DMS 273 treated with DMSO at 0.1 percent for 48 hours (cell line): Measurements from ENCODE around the gene UFD1.
A peak's percentile ranks its signal among the peaks of the same experiment; 100 is the strongest.

Experiments
- DNase-seq: peaks from one replicate; lab custom pipeline; 2025; lab: John Stamatoyannopoulos, UW

UFD1 gene

DNA sequence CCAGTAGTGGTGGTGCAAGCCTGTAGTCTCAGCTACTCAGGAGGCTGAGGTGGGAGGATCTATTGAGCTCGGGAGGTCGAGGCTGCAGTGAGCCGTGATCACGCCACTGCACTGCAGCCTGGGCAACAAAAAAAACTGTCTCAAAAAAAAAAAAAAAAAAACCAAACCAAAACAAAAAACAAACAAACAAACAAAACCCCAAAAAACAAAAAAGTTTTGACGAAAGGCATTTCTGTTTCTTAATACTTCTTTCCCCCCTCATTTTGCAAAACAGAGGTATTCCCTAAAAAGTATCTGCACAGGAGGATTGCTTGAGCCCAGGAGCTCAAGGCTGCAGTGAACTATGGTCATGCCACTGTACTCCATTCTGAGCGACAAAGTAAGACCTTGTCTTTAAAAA, 58.7 kb downstream of the UFD1 start:
- no peak for DNase-seq

DNA sequence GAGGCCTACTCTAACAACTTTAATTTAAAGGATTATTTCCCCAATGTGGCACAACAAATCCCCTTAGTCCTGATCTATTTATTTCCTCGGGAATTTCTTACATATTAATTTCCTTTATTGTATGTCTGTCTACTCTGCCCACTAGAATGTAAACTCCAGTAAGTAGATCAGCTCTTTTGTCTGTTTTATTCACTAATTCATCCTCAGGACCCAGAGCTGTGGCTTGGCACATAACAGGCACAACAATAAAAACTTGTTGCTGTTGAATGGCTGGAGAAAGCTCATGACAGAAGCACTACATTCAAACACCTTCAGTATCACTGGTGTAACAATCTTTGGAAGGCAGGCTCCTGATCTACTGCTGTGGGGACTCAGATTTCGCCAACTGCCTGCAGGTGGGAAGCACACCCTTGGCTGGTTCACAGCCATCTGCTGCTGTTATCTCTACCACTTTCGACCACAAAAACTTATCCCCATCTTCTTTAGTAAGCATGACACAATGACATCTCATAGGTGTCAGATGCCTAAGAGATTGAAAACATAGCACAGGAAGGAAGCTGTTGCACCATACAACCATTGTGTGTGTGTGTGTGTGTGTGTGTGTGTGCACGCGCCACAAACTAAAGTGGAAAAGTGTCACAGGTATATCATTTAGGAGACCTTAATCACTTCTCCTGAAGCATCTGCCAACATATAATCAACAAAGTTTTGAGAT, 59.4 kb downstream of the UFD1 start:
- no peak for DNase-seq

DNA sequence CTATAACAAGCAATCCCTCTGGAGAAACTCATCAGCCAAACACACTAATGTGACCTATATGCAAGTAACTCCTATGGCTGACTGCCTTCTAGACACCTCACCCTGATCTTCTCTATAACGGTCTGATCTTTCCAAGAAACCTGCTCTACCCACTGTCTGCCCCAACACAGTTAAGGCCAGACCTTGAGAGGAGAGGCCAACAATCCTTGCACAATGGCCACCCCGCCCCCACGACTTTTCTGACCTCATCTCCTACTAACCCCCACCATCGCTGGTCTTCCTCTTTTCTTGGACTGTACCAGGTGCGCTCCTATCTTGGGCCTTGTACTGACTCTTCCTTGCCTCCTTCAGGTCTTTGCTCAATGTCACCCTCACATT, 59.9 kb downstream of the UFD1 start:
- no peak for DNase-seq

DNA sequence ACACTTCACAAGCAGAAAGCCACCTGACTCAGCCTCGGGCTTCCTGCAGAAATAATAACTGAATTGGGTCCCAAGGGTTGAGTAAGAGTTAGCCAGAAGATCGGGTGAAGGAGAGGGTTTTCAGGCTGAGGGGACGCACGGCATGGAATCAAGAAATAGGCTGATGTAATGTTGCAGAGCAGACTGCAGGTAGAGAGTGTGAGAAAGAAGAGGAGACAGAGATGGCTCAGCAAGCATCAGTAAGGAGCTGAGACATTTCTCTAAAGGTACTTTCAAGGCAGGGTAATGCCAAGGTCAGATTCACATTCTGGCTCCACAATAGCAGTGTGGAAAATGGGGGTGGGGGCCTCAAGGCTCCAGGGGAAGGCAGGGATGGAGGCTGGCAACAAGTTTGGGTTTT, 66.1 kb downstream of the UFD1 start:
- no peak for DNase-seq

DNA sequence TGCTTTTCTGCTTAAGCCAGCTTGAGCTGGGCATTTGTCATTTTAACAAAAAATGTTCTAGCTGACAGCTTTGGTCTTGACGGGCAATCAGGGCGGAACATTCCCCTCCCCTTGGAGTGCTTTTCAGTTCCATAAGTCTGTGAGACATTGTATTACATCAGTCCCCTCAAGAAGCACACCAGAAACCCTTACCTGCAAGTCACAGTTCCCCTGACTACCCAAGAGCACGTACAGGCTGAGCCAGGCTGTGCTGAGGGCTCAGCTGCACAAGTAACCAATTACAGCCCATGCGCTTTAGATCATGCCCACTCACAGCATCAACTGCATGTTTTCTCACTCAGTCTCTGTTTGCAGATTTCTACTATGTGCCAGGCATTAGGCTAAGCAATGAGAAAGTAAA, 66.5 kb downstream of the UFD1 start:
- DNase-seq: no peak

DNA sequence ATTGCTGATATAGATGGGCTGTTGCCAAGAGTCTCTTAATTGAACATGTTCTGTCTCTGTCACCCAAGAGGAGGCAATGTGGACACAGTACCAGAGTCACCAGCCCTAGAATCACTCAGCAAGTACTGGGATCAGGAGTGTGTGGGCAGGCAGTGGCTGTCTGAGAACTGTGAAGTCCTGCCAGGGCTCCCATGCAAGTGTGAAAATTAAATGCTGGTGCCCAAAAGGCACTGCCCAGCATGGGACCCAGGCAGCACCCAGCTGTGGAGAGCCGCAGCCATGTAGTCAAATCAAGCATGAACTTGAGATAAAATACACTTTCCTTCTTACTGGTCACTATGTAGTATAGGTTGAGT, 67.3 kb downstream of the UFD1 start:
- DNase-seq: no peak

DNA sequence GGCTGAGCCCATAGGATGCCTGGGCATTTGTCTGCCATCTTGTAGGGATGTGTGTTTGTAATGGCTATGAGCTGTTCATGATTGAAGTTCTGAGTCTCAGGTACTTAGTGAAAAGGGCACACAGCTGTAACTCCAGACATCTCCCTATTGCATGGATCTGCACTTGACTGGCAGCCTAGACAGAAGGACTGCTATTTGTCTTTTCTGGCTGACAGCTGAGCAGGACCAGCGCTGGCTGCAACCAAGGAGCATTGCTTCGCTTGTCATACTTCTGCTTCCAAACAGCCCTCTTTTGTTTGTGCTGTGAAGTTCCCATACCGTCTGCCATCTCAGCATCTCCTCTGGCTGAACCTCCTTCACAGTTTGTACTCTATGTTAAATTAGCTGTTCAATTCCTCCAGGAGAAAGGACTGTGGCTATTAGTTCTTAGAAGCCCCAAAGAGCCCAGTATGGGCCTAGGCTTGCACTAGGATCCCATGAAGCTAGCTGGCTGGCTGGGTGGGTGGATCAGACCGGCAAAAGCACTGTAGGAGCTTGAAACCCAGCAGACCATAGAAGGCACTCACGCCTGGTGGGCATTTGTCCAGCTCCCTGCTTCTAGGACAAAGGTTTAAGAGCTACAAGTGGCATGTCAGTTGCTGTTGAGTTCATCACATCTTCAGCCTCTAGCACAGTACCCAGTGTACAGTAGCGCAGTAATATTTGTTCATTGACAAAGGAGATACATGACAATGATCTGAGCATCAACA, 67.9 kb downstream of the UFD1 start:
- no peak for DNase-seq

DNA sequence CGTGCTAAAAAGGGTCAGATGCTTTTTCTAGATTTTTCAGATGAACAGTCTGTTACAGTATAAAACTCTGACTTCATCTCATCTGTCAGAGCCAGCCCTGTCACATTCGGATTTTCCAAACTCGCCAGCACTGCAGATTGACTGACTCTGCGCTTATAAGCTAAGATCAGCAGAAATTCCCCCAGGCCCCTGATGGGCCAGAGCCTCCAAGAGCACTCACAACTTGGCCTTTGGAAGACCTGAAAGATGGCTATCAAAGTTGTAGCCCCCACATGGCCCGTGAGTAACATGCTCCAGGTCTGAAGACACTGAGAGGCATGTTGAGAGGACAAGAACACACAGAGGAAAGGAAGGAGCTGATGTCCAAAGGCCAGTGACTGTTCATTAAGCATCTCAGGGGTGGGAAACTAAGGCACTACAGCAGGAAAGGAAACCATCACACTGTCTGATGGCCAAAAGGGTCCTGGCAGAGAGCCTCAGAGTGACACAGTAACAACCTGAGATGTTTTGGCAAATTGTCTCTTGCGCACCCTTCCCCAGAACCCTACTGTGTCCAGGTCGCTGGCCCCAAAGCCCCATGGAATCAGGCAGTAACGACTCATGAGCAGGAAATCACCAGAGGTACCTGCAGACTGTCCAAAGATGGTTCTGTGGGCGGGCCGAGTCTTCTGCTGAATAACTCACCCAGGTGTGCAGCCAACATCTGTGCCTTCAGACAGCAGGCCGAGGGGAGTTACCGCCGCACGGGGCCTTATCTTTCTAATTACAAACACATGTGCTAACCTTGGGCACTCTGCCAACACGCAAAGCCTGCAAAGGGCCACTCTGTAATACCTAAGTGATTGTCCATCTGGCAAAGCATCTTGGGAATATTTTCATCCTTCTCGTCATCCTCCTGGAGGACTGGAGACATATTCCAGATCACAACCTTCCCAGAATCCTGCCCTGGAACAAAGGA, 71.1 kb downstream of the UFD1 start:
- DNase-seq: peak; percentile 2

DNA sequence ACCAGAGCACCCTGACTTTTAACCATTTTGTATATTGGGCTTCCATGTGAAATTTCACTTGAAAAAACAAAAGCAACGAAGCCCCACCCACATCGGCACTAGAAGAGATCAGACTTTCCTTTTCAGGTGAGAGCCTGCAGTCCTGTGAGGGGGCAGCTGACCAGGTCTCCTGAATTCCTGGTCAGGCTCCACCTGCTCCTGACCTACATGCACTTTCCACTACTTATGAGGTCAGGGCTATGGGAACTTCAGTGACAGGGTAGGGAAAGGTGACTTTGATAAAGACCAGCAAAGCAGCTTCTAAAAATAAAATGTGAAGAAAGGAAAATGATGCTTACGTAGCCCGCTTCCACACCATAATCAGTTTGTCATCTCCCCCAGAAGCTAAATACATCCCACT, 72.1 kb downstream of the UFD1 start:
- no peak for DNase-seq

DNA sequence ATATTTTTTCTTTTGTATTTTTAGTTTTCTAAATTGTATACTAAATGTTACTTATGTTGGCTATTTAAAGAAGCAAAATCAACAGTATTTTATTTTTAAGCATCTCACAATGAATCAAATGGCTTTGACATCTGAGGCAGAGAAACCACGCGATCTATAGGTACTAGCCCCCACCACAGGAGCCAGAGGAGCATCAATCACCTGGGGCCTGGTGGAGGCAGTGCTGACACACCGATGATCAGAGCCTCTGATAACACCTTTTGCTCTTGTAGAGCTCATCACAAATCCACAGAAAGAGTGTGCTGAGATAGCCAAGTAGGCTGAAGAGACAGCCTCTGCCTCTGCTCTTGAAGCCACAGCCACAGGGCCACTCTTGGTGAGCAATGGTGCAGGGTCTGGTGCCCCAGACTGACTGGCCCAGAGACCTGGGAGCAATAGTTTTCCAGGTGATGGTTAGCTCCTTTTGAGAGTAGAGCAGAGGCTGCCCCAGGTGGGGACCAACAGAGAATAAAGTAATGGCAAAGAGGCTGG, 72.6 kb downstream of the UFD1 start:
- no peak for DNase-seq

DNA sequence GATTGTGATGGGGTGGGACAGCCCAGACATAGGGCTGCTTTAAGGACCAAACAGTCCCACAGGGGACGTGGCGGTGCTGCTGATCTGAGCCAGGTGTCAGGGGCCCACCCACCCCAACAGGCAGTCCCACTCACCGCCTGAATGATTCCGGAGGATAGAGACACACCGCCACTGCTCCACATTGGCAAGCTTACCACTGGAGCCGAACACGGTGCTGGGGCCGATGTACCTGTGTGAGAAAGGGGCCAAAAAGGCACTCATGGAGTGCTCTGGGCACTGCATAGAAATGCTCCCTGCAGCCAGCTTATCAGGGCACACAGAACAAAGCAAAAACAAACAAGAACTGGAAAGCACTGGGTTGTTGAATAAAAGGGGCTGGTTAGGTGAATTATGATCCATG, 73.3 kb downstream of the UFD1 start:
- no peak for DNase-seq

DNA sequence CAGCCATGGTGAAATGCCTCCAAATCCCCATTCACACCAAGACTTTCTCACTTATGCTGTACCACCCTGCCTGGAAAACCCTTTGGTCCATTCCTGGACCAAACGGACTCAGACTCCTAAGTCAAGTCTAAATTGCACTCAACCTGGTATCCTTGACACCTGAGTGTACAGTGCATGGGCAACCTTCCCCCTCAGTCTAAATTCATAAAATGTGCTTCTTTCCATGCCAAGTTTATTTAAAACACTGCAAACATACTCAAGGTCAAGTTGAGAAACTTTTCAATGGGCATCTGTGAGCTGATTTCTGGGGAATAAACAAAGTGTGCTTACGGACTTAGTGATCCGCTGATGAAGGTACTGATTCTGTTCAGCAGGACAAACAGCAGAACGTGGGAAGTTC, 73.9 kb downstream of the UFD1 start:
- no peak for DNase-seq

DNA sequence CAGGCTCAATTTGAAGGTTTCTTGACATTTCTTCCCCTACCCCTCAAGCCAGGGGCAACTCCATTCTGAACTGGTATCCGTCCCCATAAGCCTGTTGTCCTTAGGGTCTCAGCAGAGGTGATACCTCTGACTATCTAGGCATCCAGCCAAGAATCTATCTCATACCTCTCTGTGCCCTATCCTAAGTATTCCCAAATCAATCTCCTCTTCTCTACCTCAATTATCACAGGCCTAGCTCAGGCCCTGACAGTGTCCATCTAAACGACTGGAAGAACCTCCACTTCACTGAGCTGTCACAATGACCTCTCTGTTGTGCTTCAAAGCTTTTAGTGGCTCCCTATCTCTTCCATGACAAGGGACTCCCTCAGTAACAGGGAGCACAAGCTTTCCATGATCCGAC, 74.3 kb downstream of the UFD1 start:
- DNase-seq: no peak

DNA sequence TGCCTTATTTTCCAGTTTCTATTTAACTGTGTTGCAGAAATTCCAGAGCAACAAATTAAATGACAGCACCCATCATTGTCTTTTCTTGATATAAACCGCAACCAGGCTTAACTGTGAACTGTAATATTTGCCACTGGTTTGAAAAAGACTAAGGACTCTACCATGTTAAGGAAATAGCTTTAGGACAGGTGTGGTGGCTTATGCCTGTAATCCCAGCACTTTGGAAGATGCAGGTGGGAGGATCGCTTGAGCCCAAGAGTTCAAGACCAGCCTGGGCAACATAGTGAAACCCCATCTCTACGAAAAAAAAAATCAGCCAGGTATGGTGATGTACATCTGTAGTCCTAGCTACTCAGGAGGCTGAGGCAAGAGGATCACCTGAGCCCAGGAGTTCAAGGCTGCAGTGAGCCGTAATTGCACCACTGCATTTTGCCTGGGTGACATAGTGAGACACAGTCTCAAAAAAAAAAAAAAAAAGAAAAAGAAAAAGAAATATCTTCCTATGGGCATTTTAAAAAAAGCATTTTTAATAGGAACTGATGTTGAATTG, 76.3 kb downstream of the UFD1 start:
- no peak for DNase-seq

DNA sequence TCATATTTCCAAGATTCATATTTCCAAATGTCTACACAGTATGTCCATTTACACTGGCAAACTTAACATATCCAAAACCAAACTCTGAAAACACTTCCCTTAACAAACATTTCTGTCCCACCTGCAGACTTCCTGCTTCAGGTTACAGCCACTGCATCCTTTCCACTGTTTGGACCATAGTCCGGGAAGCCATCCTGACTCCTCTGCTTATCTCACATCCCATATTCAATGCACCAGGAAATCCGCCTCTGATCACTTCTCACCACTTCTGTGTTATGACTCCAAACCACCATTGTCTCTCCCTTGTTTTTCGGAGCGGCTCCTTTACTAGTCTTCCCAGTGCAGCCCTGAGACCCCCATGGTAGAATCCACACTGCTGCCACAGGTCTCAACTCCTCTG, 77.5 kb downstream of the UFD1 start:
- DNase-seq: no peak

DNA sequence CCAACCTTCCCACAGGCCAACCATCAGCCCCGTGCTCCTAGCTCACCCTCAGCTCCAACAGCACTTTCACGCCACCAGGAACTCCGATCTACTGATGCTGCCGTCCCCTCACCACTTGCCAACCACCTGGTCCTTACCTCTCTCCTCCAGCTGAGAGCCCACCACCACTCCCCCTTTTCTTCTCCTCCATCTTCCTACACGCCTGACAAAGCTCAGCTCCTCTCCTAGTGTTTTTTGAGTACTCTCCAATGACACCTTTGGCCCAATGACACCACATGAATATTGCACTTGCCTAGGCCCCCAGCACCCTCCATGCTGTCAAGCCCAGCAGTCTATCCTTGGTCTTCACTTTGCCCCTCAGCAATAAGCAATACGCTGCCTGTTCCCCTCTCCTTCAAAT, 78.1 kb downstream of the UFD1 start:
- no peak for DNase-seq
